Mesendoderm (in vitro differentiated cells): ENCODE data around the gene GTF2IRD1.

ENCODE experiments used
- DNase-seq: peaks from one replicate; pipeline ENCODE4 v3.0.0; 2013
- H2AK5ac ChIP-seq: 2 replicates; pipeline ENCODE4 v1.6.1; 2013; ENCODE audit warnings: low read length, inconsistent platforms
- H2BK120ac ChIP-seq: 2 replicates; pipeline ENCODE4 v1.6.1; 2013; ENCODE audit warnings: low read depth, mild to moderate bottlenecking, low read length, moderate library complexity, mixed read lengths
- H2BK15ac ChIP-seq: replicated peaks from 2 replicates; pipeline ENCODE4 v1.6.1; 2013; ENCODE audit warnings: low read depth, mild to moderate bottlenecking, moderate library complexity
- H2BK5ac ChIP-seq: 2 replicates; pipeline ENCODE4 v1.6.1; 2013; ENCODE audit warnings: low read length, inconsistent platforms
- H3K18ac ChIP-seq: 2 replicates; pipeline ENCODE4 v1.6.1; 2013; ENCODE audit warnings: mild to moderate bottlenecking, low read length, mixed read lengths
- H3K23ac ChIP-seq: one replicate; pipeline ENCODE4 v1.6.1; 2013; ENCODE audit warnings: low read length
- H3K27ac ChIP-seq: 2 replicates; pipeline ENCODE4 v1.5.1; 2013; ENCODE audit warnings: low read depth, mild to moderate bottlenecking, inconsistent platforms, low read length, moderate library complexity
- H3K27me3 ChIP-seq: 2 replicates; pipeline ENCODE4 v1.6.1; 2013; ENCODE audit warnings: low read length, control low read depth, mild to moderate bottlenecking, inconsistent platforms; ENCODE audit not compliant: insufficient read depth, poor library complexity
- H3K36me3 ChIP-seq: 2 replicates; pipeline ENCODE4 v1.6.1; 2013; ENCODE audit warnings: low read length, inconsistent platforms; ENCODE audit not compliant: control insufficient read depth, insufficient read depth
- H3K4ac ChIP-seq: one replicate; pipeline ENCODE4 v1.6.1; 2013; ENCODE audit warnings: low read depth, mild to moderate bottlenecking, low read length, moderate library complexity
- H3K4me1 ChIP-seq: 2 replicates; pipeline ENCODE4 v1.6.1; 2013; ENCODE audit warnings: low read depth, low read length, inconsistent platforms; ENCODE audit not compliant: control insufficient read depth
- H3K4me2 ChIP-seq: 2 replicates; pipeline ENCODE4 v1.6.1; 2013; ENCODE audit warnings: low read length
- H3K4me3 ChIP-seq: 2 replicates; pipeline ENCODE4 v1.5.1; 2013; ENCODE audit warnings: mild to moderate bottlenecking, low read length
- H3K56ac ChIP-seq: one replicate; pipeline ENCODE4 v1.6.1; 2013; ENCODE audit warnings: low read length
- H3K79me1 ChIP-seq: 2 replicates; pipeline ENCODE4 v1.6.1; 2013; ENCODE audit warnings: low read length, inconsistent platforms
- H3K79me2 ChIP-seq: 2 replicates; pipeline ENCODE4 v1.6.1; 2013; ENCODE audit warnings: mild to moderate bottlenecking, low read length; ENCODE audit not compliant: control insufficient read depth, insufficient read depth
- H3K9ac ChIP-seq: 2 replicates; pipeline ENCODE4 v1.6.1; 2013; ENCODE audit warnings: low read length, inconsistent platforms
- H4K5ac ChIP-seq: one replicate; pipeline ENCODE4 v1.6.1; 2013; ENCODE audit warnings: low read length
- H4K8ac ChIP-seq: one replicate; pipeline ENCODE4 v1.6.1; 2013; ENCODE audit warnings: low read depth, mild to moderate bottlenecking, control low read depth, low read length, moderate library complexity
- WGBS: extraction: QIAGEN DNeasy Blood & Tissue Kit; methylation state at CpG from one replicate; pipeline ENCODE4 v1.1.7; 2013; ENCODE audit warnings: low lambda C conversion rate, missing lambda C conversion rate; ENCODE audit not compliant: insufficient coverage; ENCODE audit errors: extremely low coverage; 5-methylcytosine and 5-hydroxymethylcytosine counted together

Gene GTF2IRD1

DNA sequence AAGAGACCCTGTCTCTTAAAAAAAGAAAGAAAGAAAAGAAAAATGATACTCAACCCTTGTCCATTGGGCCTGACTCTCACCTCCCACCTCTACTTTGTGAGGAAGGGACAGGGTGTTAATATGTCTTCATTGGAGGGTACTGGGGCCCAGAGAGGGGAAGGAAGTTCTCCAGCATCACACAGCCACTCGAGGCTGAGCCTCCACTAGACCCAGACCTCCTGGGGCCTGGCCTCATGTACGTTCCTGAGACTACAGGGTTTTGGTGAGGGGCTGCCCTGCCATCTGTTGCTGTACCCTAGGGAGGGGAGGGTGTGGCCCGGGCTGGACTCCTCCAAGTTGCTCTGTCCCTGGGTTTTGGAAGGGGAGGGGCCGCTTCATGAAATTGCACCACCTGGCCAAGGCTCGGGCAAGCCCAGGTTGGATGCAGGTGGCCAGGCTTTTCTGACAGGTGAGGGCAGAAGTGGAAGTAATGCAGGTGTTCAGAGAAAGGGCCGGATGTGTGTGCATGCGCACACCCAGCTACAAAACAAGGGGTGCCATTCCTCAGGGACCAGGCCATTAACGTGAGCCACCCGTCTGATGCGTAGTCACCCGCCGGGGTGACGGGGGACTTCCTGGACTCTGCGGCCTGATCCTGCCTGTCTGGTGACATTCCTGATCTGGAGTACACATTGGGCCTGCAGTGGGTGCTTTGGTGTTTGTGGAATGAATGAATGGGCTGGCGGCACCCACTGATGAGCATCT is 21.7 kb downstream of the GTF2IRD1 start:
- no peak overlapping the region for H4K8ac ChIP-seq
- no peak overlapping the region for H2BK120ac ChIP-seq
- H3K79me2 ChIP-seq, result peaks cover 19% of the 10 kb centered on the region
- H3K36me3 ChIP-seq, result no peaks in the 10 kb centered on the region
- H2AK5ac ChIP-seq, result no peak overlapping the region
- no peak overlapping the region for H3K9ac ChIP-seq
- DNase-seq, result no peak
- H3K4ac ChIP-seq, result no peak overlapping the region
- H2BK5ac ChIP-seq, result no peak overlapping the region
- no peak overlapping the region for H3K56ac ChIP-seq
- no peak overlapping the region for H3K18ac ChIP-seq
- H3K27ac ChIP-seq, result no peak overlapping the region
- no peaks in the 10 kb centered on the region for H3K27me3 ChIP-seq
- H3K4me3 ChIP-seq, result no peak overlapping the region
- WGBS, result no CpG with 5 or more reads among the region's 15 CpGs
- peaks cover 6% of the 10 kb centered on the region for H3K4me1 ChIP-seq
- H3K79me1 ChIP-seq, result peaks cover 19% of the 10 kb centered on the region
- no peak overlapping the region for H4K5ac ChIP-seq
- H2BK15ac ChIP-seq, result no peak overlapping the region
- no peak overlapping the region for H3K4me2 ChIP-seq
- no peak overlapping the region for H3K23ac ChIP-seq

GRCh38 chr7:74475987-74476350 is 22.3 kb downstream of the GTF2IRD1 start:
- no peak overlapping the region for H3K27ac ChIP-seq
- no peaks in the 10 kb centered on the region for H3K27me3 ChIP-seq
- no peak overlapping the region for H2BK15ac ChIP-seq
- H2BK5ac ChIP-seq, result no peak overlapping the region
- H3K23ac ChIP-seq, result no peak overlapping the region
- H3K36me3 ChIP-seq, result no peaks in the 10 kb centered on the region
- H3K4me1 ChIP-seq, result peaks cover 9% of the 10 kb centered on the region
- H2AK5ac ChIP-seq, result no peak overlapping the region
- H4K5ac ChIP-seq, result no peak overlapping the region
- peaks cover 19% of the 10 kb centered on the region for H3K79me1 ChIP-seq
- no peak overlapping the region for H3K56ac ChIP-seq
- H3K79me2 ChIP-seq, result peaks cover 16% of the 10 kb centered on the region
- H3K4ac ChIP-seq, result no peak overlapping the region
- H3K4me2 ChIP-seq, result no peak overlapping the region
- no peak overlapping the region for H3K18ac ChIP-seq
- no peak overlapping the region for H3K9ac ChIP-seq
- no CpG with 5 or more reads among the region's 8 CpGs for WGBS
- no peak for DNase-seq
- no peak overlapping the region for H4K8ac ChIP-seq
- no peak overlapping the region for H2BK120ac ChIP-seq
- H3K4me3 ChIP-seq, result no peak overlapping the region

DNA sequence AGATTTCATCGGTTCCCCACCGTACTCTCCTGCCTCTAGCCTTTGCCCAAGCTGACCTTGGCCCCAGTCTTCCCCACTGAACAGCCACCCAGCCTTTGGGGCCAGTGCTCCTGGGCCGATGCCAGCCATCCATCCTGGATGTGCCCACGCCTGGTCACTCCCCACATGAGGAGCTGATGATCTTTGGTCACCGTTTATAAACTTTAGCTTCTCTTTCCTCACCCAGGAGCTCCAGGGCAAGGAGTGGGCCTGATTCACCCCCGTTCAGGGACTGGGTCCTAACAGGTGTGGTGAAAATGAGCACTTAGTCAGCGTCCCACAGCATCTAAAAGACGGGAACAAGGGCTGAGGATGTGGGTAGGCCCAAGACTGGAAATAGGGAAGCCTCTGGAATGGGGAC is 22.9 kb downstream of the GTF2IRD1 start:
- Histone ChIP-seq H4K8ac (no peak overlapping the region), H3K18ac (no peak overlapping the region), H2BK15ac (no peak overlapping the region), H3K36me3 (no peaks in the 10 kb centered on the region), H2BK5ac (no peak overlapping the region), H3K79me1 (peaks cover 21% of the 10 kb centered on the region), H2BK120ac (no peak overlapping the region), H3K4me2 (no peak overlapping the region), H3K4me1 (peaks cover 9% of the 10 kb centered on the region), H3K27ac (no peak overlapping the region), H2AK5ac (no peak overlapping the region), H3K27me3 (no peaks in the 10 kb centered on the region), H4K5ac (no peak overlapping the region), H3K9ac (no peak overlapping the region), H3K79me2 (peaks cover 18% of the 10 kb centered on the region), H3K56ac (no peak overlapping the region), H3K4ac (no peak overlapping the region), H3K4me3 (no peak overlapping the region), H3K23ac (no peak overlapping the region)
- DNase-seq, result no peak
- no CpG with 5 or more reads among the region's 8 CpGs for WGBS

- no peak overlapping the region for H3K18ac ChIP-seq
- no peak overlapping the region for H2BK120ac ChIP-seq
- no peak overlapping the region for H3K56ac ChIP-seq
- H3K36me3 ChIP-seq, result no peaks in the 10 kb centered on the region
- H3K23ac ChIP-seq, result no peak overlapping the region
- H3K79me2 ChIP-seq, result peaks cover 18% of the 10 kb centered on the region
- H3K27me3 ChIP-seq, result no peaks in the 10 kb centered on the region
- no CpG with 5 or more reads among the region's 4 CpGs for whole genome bisulfite sequencing
- H2BK5ac ChIP-seq, result no peak overlapping the region
- no peak overlapping the region for H3K4ac ChIP-seq
- no peak for DNase-seq
- no peak overlapping the region for H3K27ac ChIP-seq
- no peak overlapping the region for H4K5ac ChIP-seq
- H2AK5ac ChIP-seq, result no peak overlapping the region
- no peak overlapping the region for H3K4me3 ChIP-seq
- no peak overlapping the region for H2BK15ac ChIP-seq
- H3K79me1 ChIP-seq, result peaks cover 24% of the 10 kb centered on the region
- H4K8ac ChIP-seq, result no peak overlapping the region
- peaks cover 9% of the 10 kb centered on the region for H3K4me1 ChIP-seq
- H3K9ac ChIP-seq, result no peak overlapping the region
- H3K4me2 ChIP-seq, result no peak overlapping the region
Measured at GRCh38 chr7:74478671-74479065, 25.0 kb downstream of the GTF2IRD1 start.

DNA sequence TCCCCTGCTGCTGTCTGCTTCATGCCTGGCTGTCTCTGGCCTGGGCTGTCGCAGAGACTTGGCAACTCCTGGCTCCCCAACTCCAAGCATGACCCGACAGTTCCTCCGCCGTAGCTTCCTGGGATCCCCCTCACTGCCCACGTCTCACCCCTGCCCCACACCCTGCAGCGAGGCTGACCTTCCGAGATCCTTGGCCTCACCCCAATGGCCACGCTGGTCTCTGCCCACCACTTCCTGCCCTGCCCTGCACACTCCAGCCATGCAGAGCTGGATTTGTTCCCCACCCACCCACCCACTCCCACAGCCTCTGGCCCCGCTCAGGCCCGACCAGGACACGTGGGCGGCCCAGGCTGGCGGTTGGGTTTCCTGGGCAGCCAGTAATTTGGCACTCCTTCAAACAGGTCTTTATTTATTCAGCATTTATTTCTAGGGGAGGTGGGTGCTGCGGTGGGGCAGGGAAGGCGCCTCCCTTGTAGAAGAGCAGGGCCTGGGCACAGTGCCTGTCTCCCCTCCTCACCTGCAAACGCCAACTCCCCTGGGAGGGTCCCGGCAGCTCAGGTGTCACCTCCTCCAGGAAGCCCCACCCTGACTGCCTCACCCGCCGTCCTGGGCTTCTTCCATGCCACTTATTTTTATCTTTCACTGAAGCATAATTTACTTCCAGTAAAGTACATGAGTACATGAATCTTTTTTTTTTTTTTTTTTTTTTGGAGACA is 25.5 kb downstream of the GTF2IRD1 start:
- peaks cover 9% of the 10 kb centered on the region for H3K4me1 ChIP-seq

More for the DNA sequence above, 25.5 kb downstream of the GTF2IRD1 start:
- Histone ChIP-seq H3K9ac (no peak overlapping the region), H3K27ac (no peak overlapping the region), H3K4me3 (no peak overlapping the region), H4K8ac (no peak overlapping the region), H3K36me3 (no peaks in the 10 kb centered on the region), H3K4me2 (no peak overlapping the region), H2BK5ac (no peak overlapping the region), H4K5ac (no peak overlapping the region), H2BK120ac (no peak overlapping the region), H3K27me3 (no peaks in the 10 kb centered on the region), H3K56ac (no peak overlapping the region), H3K4ac (no peak overlapping the region), H2AK5ac (no peak overlapping the region), H2BK15ac (no peak overlapping the region), H3K23ac (no peak overlapping the region), H3K79me2 (peaks cover 18% of the 10 kb centered on the region), H3K18ac (no peak overlapping the region), H3K79me1 (peaks cover 27% of the 10 kb centered on the region)
- WGBS, result no CpG with 5 or more reads among the region's 19 CpGs
- no peak for DNase-seq
